ENCODE measurements around the gene VPS39.

DNA sequence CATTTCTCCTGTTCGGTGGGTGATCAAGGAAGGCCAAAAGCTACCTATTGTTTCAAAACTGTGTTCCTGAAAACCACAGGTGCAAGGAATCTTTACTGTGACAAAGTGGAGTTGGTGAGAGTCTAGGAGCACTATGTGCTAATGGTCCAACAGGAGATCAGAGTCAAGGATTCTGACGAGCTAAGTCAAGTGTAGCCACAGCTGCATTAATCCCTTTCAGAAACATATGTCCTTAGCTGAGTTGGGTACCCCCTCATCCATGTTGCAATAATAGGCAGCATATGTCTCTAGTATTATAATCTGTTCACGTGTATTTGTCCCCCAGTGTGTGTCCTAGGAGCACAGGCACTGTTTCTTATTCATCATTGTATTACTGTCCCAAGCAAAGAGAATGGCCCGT lies 1.7 kb downstream of the VPS39 start:
- TF ChIP-seq, protein P1, sequence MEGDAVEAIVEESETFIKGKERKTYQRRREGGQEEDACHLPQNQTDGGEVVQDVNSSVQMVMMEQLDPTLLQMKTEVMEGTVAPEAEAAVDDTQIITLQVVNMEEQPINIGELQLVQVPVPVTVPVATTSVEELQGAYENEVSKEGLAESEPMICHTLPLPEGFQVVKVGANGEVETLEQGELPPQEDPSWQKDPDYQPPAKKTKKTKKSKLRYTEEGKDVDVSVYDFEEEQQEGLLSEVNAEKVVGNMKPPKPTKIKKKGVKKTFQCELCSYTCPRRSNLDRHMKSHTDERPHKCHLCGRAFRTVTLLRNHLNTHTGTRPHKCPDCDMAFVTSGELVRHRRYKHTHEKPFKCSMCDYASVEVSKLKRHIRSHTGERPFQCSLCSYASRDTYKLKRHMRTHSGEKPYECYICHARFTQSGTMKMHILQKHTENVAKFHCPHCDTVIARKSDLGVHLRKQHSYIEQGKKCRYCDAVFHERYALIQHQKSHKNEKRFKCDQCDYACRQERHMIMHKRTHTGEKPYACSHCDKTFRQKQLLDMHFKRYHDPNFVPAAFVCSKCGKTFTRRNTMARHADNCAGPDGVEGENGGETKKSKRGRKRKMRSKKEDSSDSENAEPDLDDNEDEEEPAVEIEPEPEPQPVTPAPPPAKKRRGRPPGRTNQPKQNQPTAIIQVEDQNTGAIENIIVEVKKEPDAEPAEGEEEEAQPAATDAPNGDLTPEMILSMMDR (IDR thresholded peaks at IDR 0.05; ENCODE audit: insufficient read depth, low read length, poor library complexity, severe bottlenecking): no peak
- TF ChIP-seq EZH2phosphoT487 (conservative IDR thresholded peaks at IDR 0.05; ENCODE audit: low read length): no peak

Data from SU-DHL-6 (cell line).